ENCODE measurements around the gene PFKP.

- TF ChIP-seq POLR2AphosphoS5 (IDR thresholded peaks at IDR 0.05; ENCODE audit: low read depth, low read length): no peak
- TF ChIP-seq POLR2A (IDR thresholded peaks at IDR 0.05; ENCODE audit: low read depth, low read length): no peak
- no peak for TF ChIP-seq TAF1 (IDR thresholded peaks at IDR 0.05; ENCODE audit: low read depth, low read length)
These were observed 110.7 kb downstream of the PFKP start for GRCh38 chr10:3178042-3178441.

Data from GM12891 (cell line).